ENCODE results near the gene KCNAB2.

DNA sequence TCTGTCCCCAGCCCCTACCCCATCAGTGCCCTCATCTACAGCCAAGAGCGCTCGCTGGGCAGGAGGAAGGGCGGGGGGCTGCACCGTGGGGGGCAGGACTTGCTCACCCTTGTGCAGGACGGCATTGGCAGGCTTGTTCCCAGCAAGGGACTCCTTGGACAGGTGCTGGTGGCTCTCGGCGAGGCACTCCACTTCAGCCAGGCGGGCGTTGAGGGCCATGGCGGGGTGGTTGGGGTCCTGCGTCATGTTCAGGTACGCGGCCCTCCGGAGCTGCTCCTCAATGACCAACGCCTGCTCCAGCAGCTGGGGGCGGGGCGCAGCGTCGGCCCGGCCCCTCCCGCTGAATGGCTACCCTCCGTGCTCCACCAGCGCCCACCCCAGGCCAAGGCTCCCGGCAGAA, 64.0 kb downstream of the KCNAB2 start:
- TF ChIP-seq, protein P1, sequence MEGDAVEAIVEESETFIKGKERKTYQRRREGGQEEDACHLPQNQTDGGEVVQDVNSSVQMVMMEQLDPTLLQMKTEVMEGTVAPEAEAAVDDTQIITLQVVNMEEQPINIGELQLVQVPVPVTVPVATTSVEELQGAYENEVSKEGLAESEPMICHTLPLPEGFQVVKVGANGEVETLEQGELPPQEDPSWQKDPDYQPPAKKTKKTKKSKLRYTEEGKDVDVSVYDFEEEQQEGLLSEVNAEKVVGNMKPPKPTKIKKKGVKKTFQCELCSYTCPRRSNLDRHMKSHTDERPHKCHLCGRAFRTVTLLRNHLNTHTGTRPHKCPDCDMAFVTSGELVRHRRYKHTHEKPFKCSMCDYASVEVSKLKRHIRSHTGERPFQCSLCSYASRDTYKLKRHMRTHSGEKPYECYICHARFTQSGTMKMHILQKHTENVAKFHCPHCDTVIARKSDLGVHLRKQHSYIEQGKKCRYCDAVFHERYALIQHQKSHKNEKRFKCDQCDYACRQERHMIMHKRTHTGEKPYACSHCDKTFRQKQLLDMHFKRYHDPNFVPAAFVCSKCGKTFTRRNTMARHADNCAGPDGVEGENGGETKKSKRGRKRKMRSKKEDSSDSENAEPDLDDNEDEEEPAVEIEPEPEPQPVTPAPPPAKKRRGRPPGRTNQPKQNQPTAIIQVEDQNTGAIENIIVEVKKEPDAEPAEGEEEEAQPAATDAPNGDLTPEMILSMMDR (IDR thresholded peaks at IDR 0.05), result no peak
- no peak for TF ChIP-seq EZH2phosphoT487 (IDR thresholded peaks at IDR 0.05)
